H1 (cell line): Measurements from ENCODE around the gene IL17RD. TPM values are rescaled to one million over a fixed set of nuclear protein-coding genes. Genes with fewer than 3 reads are reported as not detected.

ENCODE experiments used
- CTCF ChIA-PET: fragments of 300-600 bp; sonication (Branson Sonifier 250); formaldehyde crosslinking; loops from one replicate; lab custom pipeline; 2021; ENCODE audit not compliant: partially characterized antibody; lab: Charles Lee
- POLR2A ChIA-PET: fragments of 300-600 bp; sonication (Branson Sonifier 250); formaldehyde crosslinking; loops from one replicate; lab custom pipeline; 2021; ENCODE audit warnings: inconsistent platforms; ENCODE audit not compliant: partially characterized antibody; lab: Charles Lee
- DNase-seq, 2 experiments: peaks; one replicate each; pipeline versions ENCODE4 v3.0.0 to v3.0.0-alpha.2; 2010 to 2022; ENCODE audit warnings: low spot score in 2 of 2, low read depth in 1 of 2, mixed read lengths in 1 of 2
- FAIRE-seq: peaks from 2 replicates; lab custom pipeline; 2011; peaks lifted over from hg19 to GRCh38; lab: Jason Lieb, UNC
- H2AFZ ChIP-seq: 2 replicates; pipeline ENCODE4 v1.8.1; 2012; ENCODE audit warnings: low read length, inconsistent platforms
- H2AK5ac ChIP-seq: 2 replicates; pipeline ENCODE4 v1.6.1; 2013; ENCODE audit warnings: low read depth, low read length
- H2BK120ac ChIP-seq: replicated peaks from 2 replicates; pipeline ENCODE3; 2013; ENCODE audit warnings: low read depth, low read length, inconsistent platforms
- H2BK12ac ChIP-seq: 2 replicates; pipeline ENCODE4 v1.6.1; 2013; ENCODE audit warnings: low read depth, low read length
- H2BK15ac ChIP-seq: 2 replicates; pipeline ENCODE4 v1.6.1; 2013; ENCODE audit warnings: low read length
- H2BK20ac ChIP-seq: 2 replicates; pipeline ENCODE4 v1.6.1; 2013; ENCODE audit warnings: low read length
- H2BK5ac ChIP-seq: 2 replicates; pipeline ENCODE4 v1.6.1; 2013; ENCODE audit warnings: low read depth, low read length
- H3K14ac ChIP-seq: 2 replicates; pipeline ENCODE4 v1.6.1; 2013; ENCODE audit warnings: inconsistent platforms; ENCODE audit not compliant: insufficient read length
- H3K18ac ChIP-seq: 2 replicates; pipeline ENCODE4 v1.6.1; 2013; ENCODE audit warnings: low read length; ENCODE audit errors: extremely low read depth
- H3K23ac ChIP-seq: 2 replicates; pipeline ENCODE4 v1.6.1; 2013; ENCODE audit warnings: inconsistent platforms; ENCODE audit not compliant: insufficient read length
- H3K23me2 ChIP-seq: 2 replicates; pipeline ENCODE4 v1.6.1; 2013; ENCODE audit warnings: low read depth, low read length
- H3K27ac ChIP-seq: 2 replicates; pipeline ENCODE4 v1.6.1; 2011; ENCODE audit warnings: low read depth, low read length, inconsistent platforms
- H3K27me3 ChIP-seq, 4 experiments: replicated peaks in 1 of 4; 1 replicate in 1 of 4; 2 replicates in 3 of 4; pipeline versions ENCODE4 v1.6.1 to v1.8.1; 2011 to 2013; ENCODE audit warnings: low read length in 3 of 4, mild to moderate bottlenecking in 3 of 4, inconsistent platforms in 2 of 4, mixed read lengths in 2 of 4, moderate library complexity in 1 of 4; ENCODE audit not compliant: control insufficient read depth in 3 of 4, insufficient read depth in 3 of 4; ENCODE audit errors: extremely low read depth in 1 of 4
- H3K36me3 ChIP-seq, 4 experiments: 2 replicates each; pipeline versions ENCODE4 v1.6.1 to v1.8.1; 2011 to 2013; ENCODE audit warnings: mild to moderate bottlenecking in 4 of 4, low read length in 3 of 4, moderate library complexity in 2 of 4, control low read depth in 1 of 4, inconsistent platforms in 1 of 4; ENCODE audit not compliant: insufficient read depth in 4 of 4, control insufficient read depth in 2 of 4
- H3K4ac ChIP-seq: replicated peaks from 2 replicates; pipeline ENCODE3; 2013; ENCODE audit warnings: low read length, low read depth, mixed read lengths, inconsistent platforms; ENCODE audit not compliant: insufficient read length
- H3K4me1 ChIP-seq, 4 experiments: replicated peaks in 1 of 4; 1 replicate in 1 of 4; 2 replicates in 3 of 4; pipeline versions ENCODE4 v1.6.1 to v1.8.1; 2011 to 2013; ENCODE audit warnings: low read length in 3 of 4, inconsistent platforms in 2 of 4, mixed read lengths in 1 of 4; ENCODE audit not compliant: insufficient read depth in 4 of 4, control insufficient read depth in 3 of 4
- H3K4me2 ChIP-seq, 2 experiments: 2 replicates each; pipeline versions ENCODE4 v1.6.1 to v1.8.1; 2011 to 2013; ENCODE audit warnings: low read depth in 2 of 2, low read length in 2 of 2, control low read depth in 1 of 2, inconsistent platforms in 1 of 2, mild to moderate bottlenecking in 1 of 2; ENCODE audit not compliant: insufficient read depth in 1 of 2
- H3K4me3 ChIP-seq, 4 experiments: fragments of 200-600, 300-600 bp in 1 of 4; sonication (generic), shearing (Covaris generic), sonication (Bioruptor Twin) in 1 of 4; 2 replicates each; pipeline versions ENCODE4 v1.5.1 to v1.8.1; 2011 to 2016; ENCODE audit warnings: low read length in 4 of 4, low read depth in 3 of 4, control low read depth in 2 of 4, inconsistent platforms in 2 of 4, mild to moderate bottlenecking in 2 of 4, mixed read lengths in 1 of 4, moderate library complexity in 1 of 4; ENCODE audit not compliant: insufficient read depth in 2 of 4; ENCODE audit errors: extremely low read depth in 1 of 4
- H3K56ac ChIP-seq: replicated peaks from 2 replicates; pipeline ENCODE3; 2013; ENCODE audit warnings: low read depth, mild to moderate bottlenecking, mixed read lengths, low read length, inconsistent platforms; ENCODE audit not compliant: insufficient read length
- H3K79me1 ChIP-seq: 2 replicates; pipeline ENCODE4 v1.6.1; 2013; ENCODE audit warnings: low read depth, low read length, control low read depth
- H3K79me2 ChIP-seq, 2 experiments: 2 replicates each; pipeline versions ENCODE4 v1.6.1 to v1.8.1; 2012 to 2013; ENCODE audit warnings: low read length in 2 of 2, mild to moderate bottlenecking in 2 of 2, inconsistent platforms in 1 of 2; ENCODE audit not compliant: insufficient read depth in 2 of 2, control insufficient read depth in 1 of 2
- H3K9ac ChIP-seq, 4 experiments: replicated peaks in 1 of 4; 1 replicate in 1 of 4; 2 replicates in 3 of 4; pipeline versions ENCODE4 v1.6.1 to v1.8.1; 2011 to 2013; ENCODE audit warnings: low read depth in 3 of 4, low read length in 3 of 4, control low read depth in 2 of 4, mild to moderate bottlenecking in 2 of 4, moderate library complexity in 2 of 4, inconsistent platforms in 1 of 4; ENCODE audit errors: extremely low read depth in 1 of 4
- H3K9me3 ChIP-seq, 2 experiments: 2 replicates each; pipeline versions ENCODE4 v1.6.1 to v1.8.1; 2012 to 2013; ENCODE audit warnings: mild to moderate bottlenecking in 2 of 2, moderate library complexity in 2 of 2, control low read depth in 1 of 2, inconsistent platforms in 1 of 2, low read depth in 1 of 2, low read length in 1 of 2, mixed read lengths in 1 of 2; ENCODE audit not compliant: insufficient read depth in 2 of 2
- H4K20me1 ChIP-seq, 2 experiments: replicated peaks in 1 of 2; 2 replicates each; pipeline versions ENCODE3 to v1.8.1; 2011 to 2013; ENCODE audit warnings: inconsistent platforms in 2 of 2, low read length in 2 of 2, mild to moderate bottlenecking in 1 of 2; ENCODE audit not compliant: insufficient read depth in 2 of 2, control insufficient read depth in 1 of 2
- H4K5ac ChIP-seq: 2 replicates; pipeline ENCODE4 v1.6.1; 2013; ENCODE audit warnings: low read length, low read depth, mixed read lengths, inconsistent platforms; ENCODE audit not compliant: insufficient read length
- H4K8ac ChIP-seq: 2 replicates; pipeline ENCODE4 v1.8.0; 2013; ENCODE audit warnings: mild to moderate bottlenecking, moderate library complexity, low read length, inconsistent platforms; ENCODE audit not compliant: insufficient read depth; ENCODE audit errors: extremely low read depth
- H4K91ac ChIP-seq: replicated peaks from 2 replicates; pipeline ENCODE3; 2013; ENCODE audit warnings: low read length, mixed read lengths, inconsistent platforms; ENCODE audit not compliant: insufficient read length
- WGBS, 2 experiments: shearing (Covaris generic) in 1 of 2; methylation state at CpG; one replicate each; pipeline versions ENCODE4 v1.1.6 to v1.1.7; 2013 to 2015; ENCODE audit warnings: low lambda C conversion rate in 2 of 2, mixed read lengths in 2 of 2, inconsistent platforms in 1 of 2, low coverage in 1 of 2, missing lambda C conversion rate in 1 of 2; ENCODE audit not compliant: insufficient replicate concordance in 2 of 2, insufficient coverage in 1 of 2, insufficient read length in 1 of 2; ENCODE audit errors: extremely low coverage in 1 of 2, missing lambda C conversion rate in 1 of 2; 5-methylcytosine and 5-hydroxymethylcytosine counted together
- polyA plus RNA-seq, 7 experiments: library from polyadenylated mRNA; depleted of rRNA in 3 of 7; stranded (reverse) in 5 of 7; unstranded in 2 of 7; fragments of >200 nt in 5 of 7; fragments of 200-250 nt in 2 of 7; gene quantifications; 1 replicate in 5 of 7; 2 replicates in 1 of 7; 4 replicates in 1 of 7; pipeline versions ENCODE4 v1.2.1 to v1.2.3, GENCODE V29; 2011 to 2013; ENCODE audit warnings: missing spikeins in 2 of 7, mixed read lengths in 2 of 7
- total RNA-seq: library from RNA; stranded (reverse); fragmentation: NEBNext Ultra II Directional; extraction: Animal tissue kit (Norgen Biotek cat#: 25700); gene quantifications from 2 replicates; pipeline ENCODE4 v1.2.1, GENCODE V29; 2021

Gene IL17RD
- total and polyA plus RNA-seq, 2 of the 8 experiments (the other 6 are each of a cell fraction or from before 2014, with no cell fraction given): 10.9 to 48.9 TPM

DNA sequence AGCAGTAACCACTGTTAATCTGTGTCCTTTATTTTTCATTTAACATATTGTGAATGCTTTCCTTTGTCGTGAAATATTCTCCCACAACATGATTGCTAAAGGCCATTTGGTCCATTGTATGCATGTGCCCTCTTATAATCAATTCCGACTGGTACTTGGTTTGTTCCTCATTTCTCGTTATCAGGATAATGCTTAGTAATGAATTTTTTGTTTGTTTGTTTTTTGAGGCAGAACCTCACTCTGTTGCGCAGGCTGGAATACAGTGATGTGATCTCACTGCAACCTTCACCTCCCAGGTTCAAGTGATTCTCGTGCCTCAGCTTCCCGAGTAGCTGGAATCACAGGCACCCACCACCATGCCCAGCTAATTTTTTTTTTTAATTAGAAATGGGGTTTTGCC lies 82.7 kb downstream of the IL17RD start:
- Histone ChIP-seq H2BK5ac (no peak overlapping the region), H2BK12ac (no peak overlapping the region), H3K79me2 (no peaks in the 10 kb centered on the region), H3K4me2 (no peak overlapping the region), H4K8ac (no peak overlapping the region), H4K5ac (no peak overlapping the region), H3K27me3 (peaks cover 0 to 28% (median 24%) of the 10 kb centered on the region in 4 experiments; a peak in 6 of 7 replicates), H3K4me1 (peaks cover 4 to 7% (median 5%) of the 10 kb centered on the region in 4 experiments; a peak in 5 of 7 replicates), H3K9ac (no peak overlapping the region), H3K4ac (no peak overlapping the region), H3K27ac (no peak overlapping the region), H3K23me2 (peaks cover 9% of the 10 kb centered on the region), H3K14ac (no peak overlapping the region), H2AFZ (no peak overlapping the region), H4K91ac (no peak overlapping the region), H3K36me3 (no peaks in the 10 kb centered on the region), H3K18ac (no peak overlapping the region), H3K9me3 (no peaks in the 10 kb centered on the region), H3K56ac (no peak overlapping the region), H3K79me1 (no peaks in the 10 kb centered on the region), H3K23ac (no peak overlapping the region), H4K20me1 (peaks cover 0 to 4% of the 10 kb centered on the region in 2 experiments), H2BK15ac (no peak overlapping the region), H2BK20ac (no peak overlapping the region), H2AK5ac (no peak overlapping the region), H2BK120ac (no peak overlapping the region), H3K4me3 (no peak overlapping the region)
- no peak for DNase-seq
- ChIA-PET CTCF (interaction anchor here (1.5 to 2.9 kb wide), 2 partner anchors 87 kb away, joined by 4 to 14 read pairs; no protein-coding TSS in a partner anchor), POLR2A (no interaction called here)
- no peak for FAIRE-seq
- 90% methylated on average over 6 of the region's 6 CpGs; no CpG with 5 or more reads in 1 of the 2 experiments for WGBS, 2 experiments
